ACC112 (cell line): ENCODE measurements around the gene PRSS50.

Source experiments
- H2AFZ ChIP-seq: fragments of 200-600 bp; sonication (generic); one replicate; pipeline ENCODE4 v1.6.0; 2017; ENCODE audit warnings: antibody characterized with exemption, low read length; ENCODE audit not compliant: unreplicated experiment
- H3K27ac ChIP-seq: fragments of 200-600 bp; sonication (generic); 2 replicates; pipeline ENCODE4 v1.5.1; 2014; ENCODE audit warnings: low read depth, mild to moderate bottlenecking, antibody characterized with exemption, low read length, moderate library complexity
- H3K27me3 ChIP-seq: fragments of 200-600 bp; sonication (generic); 2 replicates; pipeline ENCODE4 v1.6.1; 2014; ENCODE audit warnings: mild to moderate bottlenecking, antibody characterized with exemption, low read length, moderate library complexity, mixed read lengths; ENCODE audit not compliant: insufficient read depth
- H3K36me3 ChIP-seq: fragments of 200-600 bp; sonication (generic); 2 replicates; pipeline ENCODE4 v1.6.1; 2016; ENCODE audit warnings: mild to moderate bottlenecking, antibody characterized with exemption, low read length, moderate library complexity, mixed read lengths; ENCODE audit not compliant: insufficient read depth
- H3K4me1 ChIP-seq: fragments of 200-600 bp; sonication (generic); one replicate; pipeline ENCODE4 v1.6.1; 2016; ENCODE audit warnings: low read length, mixed read lengths; ENCODE audit not compliant: insufficient read depth, unreplicated experiment, control insufficient read depth
- H3K4me3 ChIP-seq: fragments of 200-600 bp; sonication (generic); 2 replicates; pipeline ENCODE4 v1.5.1; 2014; ENCODE audit warnings: mild to moderate bottlenecking, low read depth, low read length
- H3K79me2 ChIP-seq: fragments of 200-600 bp; sonication (generic); one replicate; pipeline ENCODE4 v1.6.0; 2016; ENCODE audit warnings: low read length; ENCODE audit not compliant: control insufficient read depth, unreplicated experiment, insufficient read depth

The PRSS50 gene

DNA sequence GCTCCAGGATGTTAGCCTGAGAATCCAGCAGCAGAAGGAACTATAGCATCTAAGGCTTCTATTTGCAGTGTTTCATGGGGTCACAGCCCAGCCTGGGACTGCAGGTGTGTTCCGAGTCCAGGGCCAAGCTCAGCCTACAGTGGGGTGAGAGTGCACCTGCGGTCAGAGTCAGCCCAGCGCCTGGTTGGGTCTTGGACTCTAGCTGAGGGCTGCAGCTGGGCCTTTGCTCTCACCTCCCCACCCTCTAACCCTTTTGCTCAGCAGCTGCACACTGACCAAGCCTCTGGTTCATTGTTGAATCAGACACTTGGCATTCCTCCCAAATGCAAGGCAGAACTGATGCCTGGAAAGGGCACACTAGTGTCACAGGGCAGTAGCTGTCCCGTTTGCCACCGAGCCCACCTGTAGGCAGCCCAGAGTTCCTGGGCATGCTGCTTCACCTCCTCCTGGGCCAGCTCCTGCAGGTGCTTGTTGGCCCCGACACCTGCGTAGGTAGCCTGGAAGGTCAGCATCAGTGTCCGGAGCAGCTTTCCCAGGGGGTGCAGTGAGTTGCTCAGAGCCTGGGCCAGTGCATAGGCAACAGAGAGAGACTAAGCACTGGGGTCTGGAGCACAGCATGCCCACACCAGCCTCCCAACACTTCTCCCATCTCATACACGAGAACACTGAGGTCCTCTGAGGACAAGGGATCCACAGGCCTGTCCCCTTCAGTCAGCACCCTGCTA is 41.7 kb downstream of the PRSS50 start:
- H3K4me1 ChIP-seq = no peaks in the 10 kb centered on the region
- H2AFZ ChIP-seq = no peak overlapping the region
- no peaks in the 10 kb centered on the region for H3K79me2 ChIP-seq
- H3K36me3 ChIP-seq = no peaks in the 10 kb centered on the region
- no peaks in the 10 kb centered on the region for H3K27me3 ChIP-seq
- H3K4me3 ChIP-seq = no peak overlapping the region
- H3K27ac ChIP-seq = no peak overlapping the region

DNA sequence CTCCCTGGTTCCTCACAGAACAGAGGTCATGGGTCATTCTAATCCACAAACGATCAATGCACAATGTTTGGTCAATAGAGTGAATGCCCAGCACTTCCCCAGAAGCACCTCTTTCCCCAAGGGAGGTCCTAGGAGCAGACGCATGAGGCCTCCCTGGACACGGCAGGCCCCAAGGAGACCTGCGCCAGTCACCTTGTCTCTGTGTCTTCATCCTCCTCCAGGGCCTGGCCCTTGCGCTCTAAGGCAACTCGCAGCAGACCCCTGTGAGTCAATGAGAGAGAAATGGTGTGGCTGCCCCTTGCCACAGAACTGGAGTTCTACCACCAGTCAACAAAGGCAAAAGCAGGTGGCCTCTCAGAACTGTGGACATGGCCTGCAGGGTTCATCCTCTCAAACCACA is 42.2 kb downstream of the PRSS50 start:
- no peak overlapping the region for H3K4me3 ChIP-seq
- no peak overlapping the region for H2AFZ ChIP-seq
- H3K27me3 ChIP-seq = no peaks in the 10 kb centered on the region
- no peak overlapping the region for H3K27ac ChIP-seq
- no peaks in the 10 kb centered on the region for H3K4me1 ChIP-seq
- H3K79me2 ChIP-seq = no peaks in the 10 kb centered on the region
- H3K36me3 ChIP-seq = no peaks in the 10 kb centered on the region

GRCh38 chr3:46674031-46674845 is 43.4 kb downstream of the PRSS50 start:
- H3K79me2 ChIP-seq = no peaks in the 10 kb centered on the region
- no peaks in the 10 kb centered on the region for H3K4me1 ChIP-seq
- no peak overlapping the region for H2AFZ ChIP-seq
- no peak overlapping the region for H3K4me3 ChIP-seq
- H3K27me3 ChIP-seq = no peaks in the 10 kb centered on the region
- H3K36me3 ChIP-seq = no peaks in the 10 kb centered on the region
- H3K27ac ChIP-seq = no peak overlapping the region

GRCh38 chr3:46673151-46674030 is 44.3 kb downstream of the PRSS50 start:
- H3K4me1 ChIP-seq = no peaks in the 10 kb centered on the region
- H3K4me3 ChIP-seq = no peak overlapping the region
- H3K27ac ChIP-seq = no peak overlapping the region
- no peaks in the 10 kb centered on the region for H3K79me2 ChIP-seq
- H2AFZ ChIP-seq = no peak overlapping the region
- H3K36me3 ChIP-seq = no peaks in the 10 kb centered on the region
- no peaks in the 10 kb centered on the region for H3K27me3 ChIP-seq

DNA sequence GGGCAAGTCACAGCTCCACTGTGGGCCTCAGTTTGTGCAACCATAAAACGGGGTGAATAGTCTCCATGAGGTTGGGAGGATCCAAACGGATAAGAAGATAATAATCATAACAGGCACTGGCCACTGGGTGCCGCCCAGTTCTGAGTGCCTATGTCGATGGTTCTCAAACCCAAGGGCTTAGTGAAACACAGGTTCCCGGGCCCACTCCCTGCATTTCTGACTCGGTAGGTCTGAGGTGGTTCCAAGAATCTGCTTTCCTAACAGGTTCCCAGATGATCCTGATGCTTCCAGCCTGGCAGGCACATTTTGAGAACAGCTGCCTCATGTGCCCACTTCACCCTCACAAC is 45.3 kb downstream of the PRSS50 start:
- Histone ChIP-seq H3K79me2 (no peaks in the 10 kb centered on the region), H3K4me3 (no peak overlapping the region), H3K27ac (no peak overlapping the region), H2AFZ (no peak overlapping the region), H3K36me3 (no peaks in the 10 kb centered on the region), H3K4me1 (no peaks in the 10 kb centered on the region), H3K27me3 (no peaks in the 10 kb centered on the region)

- H3K27ac ChIP-seq = no peak overlapping the region
- H3K4me1 ChIP-seq = no peaks in the 10 kb centered on the region
Measured at GRCh38 chr3:46671541-46672348, 45.9 kb downstream of the PRSS50 start.

GRCh38 chr3:46670891-46671427 is 46.7 kb downstream of the PRSS50 start:
- Histone ChIP-seq H3K4me3 (no peak overlapping the region), H3K27ac (no peak overlapping the region), H3K79me2 (no peaks in the 10 kb centered on the region), H3K27me3 (no peaks in the 10 kb centered on the region), H3K36me3 (no peaks in the 10 kb centered on the region), H2AFZ (no peak overlapping the region), H3K4me1 (no peaks in the 10 kb centered on the region)

More at GRCh38 chr3:46671541-46672348, 45.9 kb downstream of the PRSS50 start:
- Histone ChIP-seq H3K27me3 (no peaks in the 10 kb centered on the region), H2AFZ (no peak overlapping the region), H3K4me3 (no peak overlapping the region), H3K79me2 (no peaks in the 10 kb centered on the region), H3K36me3 (no peaks in the 10 kb centered on the region)

GRCh38 chr3:46670000-46670890 is 47.4 kb downstream of the PRSS50 start:
- no peak overlapping the region for H2AFZ ChIP-seq
- H3K79me2 ChIP-seq = no peaks in the 10 kb centered on the region

GRCh38 chr3:46669191-46669999 is 48.3 kb downstream of the PRSS50 start:
- no peaks in the 10 kb centered on the region for H3K27me3 ChIP-seq
- H3K79me2 ChIP-seq = no peaks in the 10 kb centered on the region
- no peak overlapping the region for H3K4me3 ChIP-seq
- H3K36me3 ChIP-seq = no peaks in the 10 kb centered on the region
- H3K4me1 ChIP-seq = no peaks in the 10 kb centered on the region
- no peak overlapping the region for H2AFZ ChIP-seq
- no peak overlapping the region for H3K27ac ChIP-seq

More at GRCh38 chr3:46670000-46670890, 47.4 kb downstream of the PRSS50 start:
- Histone ChIP-seq H3K27me3 (no peaks in the 10 kb centered on the region), H3K4me3 (no peak overlapping the region), H3K36me3 (no peaks in the 10 kb centered on the region), H3K4me1 (no peaks in the 10 kb centered on the region), H3K27ac (no peak overlapping the region)
